Heart left ventricle (tissue), 16 donors: ENCODE measurements around the gene DMTF1. TPM values are rescaled to one million over a fixed set of nuclear protein-coding genes. Genes with fewer than 3 reads are reported as not detected.

ENCODE experiments used
- ATAC-seq, 4 donors: fragments of 200-7000 bp; cut with Tn5 transposase; one replicate each; pipeline ENCODE4 v1.9.1; 2020 to 2022; ENCODE audit warnings: moderate library complexity in 4 of 4, mild to moderate bottlenecking in 3 of 4, moderate number of reproducible peaks in 1 of 4
- DNase-seq, 5 donors: peaks; one replicate each; pipeline ENCODE4 v3.0.0-alpha.2; 2020
- H3K27ac ChIP-seq, 12 donors: fragments of 200-600 bp; sonication (generic) in 4 of 12; one replicate each; pipeline versions ENCODE4 v1.5.0 to v1.8.0; 2016 to 2022; ENCODE audit warnings: mild to moderate bottlenecking in 2 of 12
- H3K27me3 ChIP-seq, 9 donors: fragments of 200-600 bp; sonication (generic) in 2 of 9; one replicate each; pipeline versions ENCODE4 v1.5.1 to v1.8.0; 2016 to 2022; ENCODE audit warnings: mild to moderate bottlenecking in 3 of 9
- H3K36me3 ChIP-seq, 9 donors: fragments of 200-600 bp; sonication (generic) in 2 of 9; one replicate each; pipeline versions ENCODE4 v1.5.0 to v1.8.0; 2018 to 2022; ENCODE audit warnings: mild to moderate bottlenecking in 2 of 9
- H3K4me1 ChIP-seq, 12 donors: fragments of 200-600 bp; sonication (generic) in 4 of 12; one replicate each; pipeline versions ENCODE4 v1.5.0 to v1.8.0; 2016 to 2022; ENCODE audit warnings: mild to moderate bottlenecking in 3 of 12
- H3K4me3 ChIP-seq, 12 donors: fragments of 200-600 bp; sonication (generic) in 4 of 12; one replicate each; pipeline versions ENCODE4 v1.5.0 to v1.8.0; 2017 to 2022; ENCODE audit warnings: mild to moderate bottlenecking in 9 of 12, moderate library complexity in 4 of 12
- H3K9me3 ChIP-seq, 12 donors: fragments of 200-600 bp; sonication (generic) in 4 of 12; one replicate each; pipeline versions ENCODE4 v1.5.0 to v1.8.0; 2016 to 2022; ENCODE audit warnings: mild to moderate bottlenecking in 1 of 12
- CTCF ChIP-seq, 12 donors: fragments of 200-600 bp; sonication (generic) in 4 of 12; IDR thresholded peaks; one replicate each; pipeline versions ENCODE4 v1.5.0 to v1.8.0; 2018 to 2022; ENCODE audit warnings: antibody characterized with exemption in 12 of 12, mild to moderate bottlenecking in 5 of 12
- POLR2A ChIP-seq, 2 donors: fragments of 450-650 bp; IDR thresholded peaks; one replicate each; pipeline ENCODE4 v1.6.1; 2017; ENCODE audit warnings: antibody characterized with exemption in 2 of 2, mild to moderate bottlenecking in 2 of 2, moderate library complexity in 2 of 2
- WGBS, 4 donors: extraction: QIAGEN DNeasy Blood & Tissue Kit in 2 of 4; methylation state at CpG; one replicate each; pipeline versions ENCODE4 v1.1.5 to v1.1.7; 2013 to 2018; 5-methylcytosine and 5-hydroxymethylcytosine counted together
- intact Hi-C, 10 donors: fragments of 100-400 bp; cut with DNase I; formaldehyde crosslinking; loops; one replicate each; pipeline versions ENCODE4 v1.11.1 to v1.14.2; 2022
- polyA plus RNA-seq, 2 donors: library from polyadenylated mRNA; stranded (reverse); fragments of 200-250 nt; gene quantifications; one replicate each; pipeline ENCODE4 v1.2.3, GENCODE V29; 2013
- total RNA-seq, 9 donors: library from RNA; depleted of rRNA in 2 of 9; stranded (reverse); fragments of >200 nt in 2 of 9; fragmentation: NEBNext Ultra II Directional in 3 of 9; extraction: Animal tissue kit (Norgen Biotek cat#: 25700) in 3 of 9; gene quantifications; one replicate each; pipeline versions ENCODE4 v1.1.0 to v1.2.4, GENCODE V29; 2016 to 2023
- donor health status: ischemic (EF 13 %, LVEDD 7.1; RV severe dilation, severe dysfunction).
- donor health status: healthy with polysubstance abuse.
- donor health status: DM: no; HTN: yes; CAD: no.
- donor health status: DM: no; HTN: no; CAD: no.
- donor health status: ischemic (EF 25% LVEDD 6.9; RV normal size, moderate dysfunction).
- donor health status: ischemic (EF 25% LVEDD 5.7; RV mildly dilated, moderate dysfunction).
- donor health status: healthy.
- donor health status: DM: yes; HTN: yes; CAD: no.
- donor health status: ischemic (EF 35%, LVEDD 5.7; RV mildly dilated, moderate dysfunction).
- donor health status: nonischemic (EF 11% LVEDD 7.7; RV severe dilation, severe dysfunction).
- donor health status: DM: yes; HTN: yes; CAD: no.
- donor health status: PGD.
- donor health status: ischemic (EF 29% LVEDD 5.4; RV normal size, mild dysfunction).
- donor health status: nonischemic (EF 23%, LVEDD 6.1; RV moderate dilation, normal function).

Gene DMTF1
- total and polyA plus RNA-seq, 11 donors, result 13.5 to 43.3 (median 21.3) TPM

- TF ChIP-seq POLR2A (IDR thresholded peaks at IDR 0.05), result no peak
- TF ChIP-seq CTCF (IDR thresholded peaks at IDR 0.05), result no peak
- 27 to 40% (median 33%) methylated on average over 2 of the region's 2 CpGs for WGBS, 4 donors
- intact Hi-C loops, result loop anchor here in 8 of 10 donors (5.0 to 10.0 kb wide), 7 partner anchors 63 to 227 kb away; partner anchors contain the start of genes ELAPOR2 (in 4 of the 8), CROT (in 2 of the 8) and TMEM243 (in 2 of the 8)
- Histone ChIP-seq H3K27me3 (no peaks in the 10 kb centered on the region), H3K36me3 (peaks cover 0 to 6% (median 0%) of the 10 kb centered on the region in 9 donors), H3K4me3 (peak overlapping the region in 11 of 12 donors; percentile 69 to 89 (median 80)), H3K27ac (peak overlapping the region in 5 of 12 donors; percentile 94 to 99 (median 98)), H3K4me1 (peaks cover 7 to 67% (median 46%) of the 10 kb centered on the region in 12 donors), H3K9me3 (no peaks in the 10 kb centered on the region)
- ATAC-seq, result no peak
- no peak for DNase-seq
These were observed 1.9 kb downstream of the DMTF1 start for GRCh38 chr7:87154166-87154565.

- Histone ChIP-seq H3K4me1 (peaks cover 7 to 71% (median 46%) of the 10 kb centered on the region in 12 donors), H3K27ac (peak overlapping the region in 2 of 12 donors; percentile 98 to 99), H3K4me3 (peak overlapping the region in 9 of 12 donors; percentile 71 to 89 (median 80)), H3K9me3 (no peaks in the 10 kb centered on the region), H3K36me3 (peaks cover 0 to 6% (median 0%) of the 10 kb centered on the region in 9 donors), H3K27me3 (no peaks in the 10 kb centered on the region)
- no peak for TF ChIP-seq POLR2A (IDR thresholded peaks at IDR 0.05)
- TF ChIP-seq CTCF (IDR thresholded peaks at IDR 0.05), result no peak
- intact Hi-C loops, result loop anchor here in 8 of 10 donors (5.0 to 10.0 kb wide), 7 partner anchors 63 to 227 kb away; partner anchors contain the start of genes ELAPOR2 (in 4 of the 8), CROT (in 2 of the 8) and TMEM243 (in 2 of the 8)
- 30 to 40% (median 37%) methylated on average over 3 of the region's 3 CpGs for whole genome bisulfite sequencing, 4 donors
- DNase-seq (no peak), ATAC-seq (no peak)
These were observed 2.3 kb downstream of the DMTF1 start for GRCh38 chr7:87154569-87154968.

GRCh38 chr7:87155788-87156187, 3.5 kb downstream of the DMTF1 start:
- no peaks in the 10 kb centered on the region for H3K27me3 ChIP-seq
- WGBS, 4 donors, result 67 to 72% (median 70%) methylated on average over 3 of the region's 3 CpGs
- H3K27ac ChIP-seq, result no peak overlapping the region
- no peak for DNase-seq
- intact Hi-C loops, result loop anchor here in 4 of 10 donors (10.0 kb wide), 3 partner anchors 69 to 189 kb away; partner anchors contain the start of genes CROT (in 2 of the 4) and ELAPOR2 (in 1 of the 4)
- H3K4me3 ChIP-seq, result peak overlapping the region in 3 of 12 donors; percentile 8 to 76 (median 24)
- TF ChIP-seq CTCF (IDR thresholded peaks at IDR 0.05), result no peak
- TF ChIP-seq POLR2A (IDR thresholded peaks at IDR 0.05), result no peak
- peaks cover 7 to 73% (median 49%) of the 10 kb centered on the region in 12 donors for H3K4me1 ChIP-seq
- no peaks in the 10 kb centered on the region for H3K9me3 ChIP-seq
- ATAC-seq, result no peak
- peaks cover 0 to 6% (median 0%) of the 10 kb centered on the region in 9 donors for H3K36me3 ChIP-seq

- Histone ChIP-seq H3K4me3 (no peak overlapping the region), H3K27me3 (no peaks in the 10 kb centered on the region), H3K9me3 (no peaks in the 10 kb centered on the region), H3K4me1 (peaks cover 7 to 64% (median 44%) of the 10 kb centered on the region in 12 donors), H3K27ac (peak overlapping the region in 1 of 12 donors; percentile 11), H3K36me3 (peaks cover 0 to 6% (median 0%) of the 10 kb centered on the region in 9 donors)
- WGBS, 4 donors, result 49 to 60% (median 57%) methylated on average over 2 of the region's 2 CpGs
- DNase-seq, result no peak
- ATAC-seq, result no peak
- intact Hi-C loops, result loop anchor here in 4 of 10 donors (10.0 kb wide), 3 partner anchors 68 to 188 kb away; partner anchors contain the start of genes CROT (in 2 of the 4) and ELAPOR2 (in 1 of the 4)
- TF ChIP-seq CTCF (IDR thresholded peaks at IDR 0.05), result no peak
- TF ChIP-seq POLR2A (IDR thresholded peaks at IDR 0.05), result no peak
These were observed 4.5 kb downstream of the DMTF1 start for GRCh38 chr7:87156709-87157108.
